ENCODE data around the gene ANKRD33B. TPM values are rescaled to one million over a fixed set of nuclear protein-coding genes. Genes with fewer than 3 reads are reported as not detected.

Gene ANKRD33B
- total and polyA plus RNA-seq, 9 of the 15 experiments (the other 6 are each of a cell fraction or from before 2014, with no cell fraction given) = 0.10 to 1.7 (median 0.40) TPM

- Histone ChIP-seq H3K27me3 (ENCODE audit: control insufficient read depth in 2 of 2, insufficient read depth in 2 of 2, low read length in 2 of 2) (no peaks in the 10 kb centered on the region), H3K9me1 (ENCODE audit: control insufficient read depth, insufficient read depth, low read length) (peaks cover 3% of the 10 kb centered on the region), H3K4me2 (ENCODE audit: insufficient read depth, low read length) (no peak overlapping the region), H3K79me2 (ENCODE audit: control insufficient read depth, insufficient read depth, low read length) (no peaks in the 10 kb centered on the region), H3K27ac (ENCODE audit: extremely low read depth, low read depth, low read length) (no peak overlapping the region), H3K9ac (ENCODE audit: insufficient read depth in 1 of 2, low read depth in 2 of 2, low read length in 2 of 2) (no peak overlapping the region), H2AFZ (ENCODE audit: low read depth, low read length) (no peak overlapping the region), H3K36me3 (ENCODE audit: control insufficient read depth, insufficient read depth, low read length) (no peaks in the 10 kb centered on the region), H3K4me3 (no peak overlapping the region), H3K9me3 (replicated peaks; ENCODE audit: control insufficient read depth, insufficient read depth, low read depth, low read length) (no peaks in the 10 kb centered on the region), H3K4me1 (replicated peaks in 1 of 2; ENCODE audit: control insufficient read depth in 2 of 2, insufficient read depth in 2 of 2, low read length in 2 of 2) (peaks cover 41 to 51% of the 10 kb centered on the region in 2 experiments), H4K20me1 (replicated peaks; ENCODE audit: control insufficient read depth, insufficient read depth, low read length) (no peaks in the 10 kb centered on the region)
- CTCF ChIA-PET (ENCODE audit: low intra/inter-chr PET ratio) = no interaction called here
- DNase-seq (ENCODE audit: extremely low read depth in 1 of 4, low spot score in 3 of 4) (no peak), ATAC-seq (no peak), FAIRE-seq (no peak)
- intact Hi-C loops (cut with micrococcal nuclease) (no loop called here), in situ Hi-C loops (cut with MboI) (no loop called here)
- 67% methylated on average over 3 of the region's 3 CpGs for WGBS (ENCODE audit: insufficient coverage, low coverage, missing lambda C conversion rate)
- TF ChIP-seq JUND (IDR thresholded peaks at IDR 0.05; ENCODE audit: borderline replicate concordance, low read depth, low read length) (peak; percentile 41; the same call in 1 of the 2 replicates), JUND (tag; IDR thresholded peaks at IDR 0.05; ENCODE audit: borderline replicate concordance, low read depth, low read length) (no peak), ZBTB33 (CRISPR knock-in tag; IDR thresholded peaks at IDR 0.05) (peak; percentile 25; the same call in 1 of the 2 replicates), ARID1B (IDR thresholded peaks at IDR 0.05) (peak; percentile 60; the same call in 1 of the 2 replicates), CBFA2T3 (IDR thresholded peaks at IDR 0.05) (peak; percentile 59), ZKSCAN3 (CRISPR knock-in tag; IDR thresholded peaks at IDR 0.05) (no peak), KDM1A (IDR thresholded peaks at IDR 0.05) (peak in 1 of 2 experiments; percentile 37; a peak in 1 of 4 replicates), PKNOX1 (IDR thresholded peaks at IDR 0.05) (peak; percentile 40), MEIS2 (IDR thresholded peaks at IDR 0.05; ENCODE audit: partially characterized antibody) (peak; percentile 71), DPF2 (IDR thresholded peaks at IDR 0.05) (peak; percentile 32; the same call in 1 of the 2 replicates), ATF3 (IDR thresholded peaks at IDR 0.05) (peak; percentile 58), ATF3 (CRISPR knock-in tag; conservative IDR thresholded peaks at IDR 0.05) (no peak), ARID2 (IDR thresholded peaks at IDR 0.05) (no peak), ZNF444 (CRISPR knock-in tag; IDR thresholded peaks at IDR 0.05) (no peak), HDAC3 (IDR thresholded peaks at IDR 0.05; ENCODE audit: borderline replicate concordance, partially characterized antibody) (no peak), FOSL1 (tag; conservative IDR thresholded peaks at IDR 0.05) (peak; percentile 56), MEF2A (IDR thresholded peaks at IDR 0.05; ENCODE audit: control insufficient read depth, low read depth, low read length) (no peak), RNF219 (CRISPR knock-in tag; IDR thresholded peaks at IDR 0.05) (no peak)
- no TSS peak for BruUV-seq (replicated peaks)
- POLR2A ChIA-PET = interaction anchor here (1.0 to 1.5 kb wide), 2 partner anchors 9 to 10 kb away, joined by 3 to 4 read pairs; no protein-coding TSS in a partner anchor
Measured at GRCh38 chr5:10591966-10592365, 28.1 kb downstream of the ANKRD33B start.

Data from K562 (cell line).